Measurements from ENCODE around the gene HPCAL1. TPM values are rescaled to one million over a fixed set of nuclear protein-coding genes. Genes with fewer than 3 reads are reported as not detected.
A peak's percentile ranks its signal among the peaks of the same experiment; 100 is the strongest.

HPCAL1 gene
- total RNA-seq, 3 donors from 2014 or later (not counting 1 experiment from before 2014, with no cell fraction given): 31.1 to 45.2 (median 39.8) TPM

DNA sequence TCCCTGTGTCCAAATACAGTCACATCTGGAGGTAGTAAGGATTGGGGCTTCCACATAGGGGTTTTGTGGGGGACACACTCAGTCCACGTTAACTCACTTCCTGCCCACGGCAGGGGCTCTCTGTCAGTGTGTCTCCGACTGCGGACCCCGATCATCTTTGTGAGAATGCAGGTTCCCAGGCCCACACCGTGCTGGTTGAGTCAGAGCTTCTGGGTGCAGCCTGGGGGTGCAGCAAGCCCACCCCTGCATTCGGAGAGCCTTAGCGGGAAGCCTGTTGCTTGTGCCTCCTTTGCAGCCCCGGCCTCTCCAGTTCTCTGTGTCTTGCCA lies 28.0 kb downstream of the HPCAL1 start:
- Mint-ChIP-seq H3K27me3 (ENCODE audit: low read depth in 2 of 2) (no peaks in the 10 kb centered on the region), H3K36me3 (no peaks in the 10 kb centered on the region), H3K4me1 (peaks cover 68% of the 10 kb centered on the region in 2 donors), H3K9me3 (peaks cover 0 to 2% of the 10 kb centered on the region in 2 donors), H3K27ac (peak overlapping the region; percentile 82 to 87), H3K4me3 (peak overlapping the region; percentile 93)
- Histone ChIP-seq H3K4me3 (ENCODE audit: low read length) (peak overlapping the region; percentile 46), H3K36me3 (ENCODE audit: control insufficient read depth, insufficient read depth, low read length) (no peaks in the 10 kb centered on the region), H3K9me3 (ENCODE audit: control insufficient read depth, insufficient read depth, low read length) (peaks cover 6% of the 10 kb centered on the region), H3K27me3 (ENCODE audit: control insufficient read depth, insufficient read depth, low read length) (no peaks in the 10 kb centered on the region), H3K4me1 (ENCODE audit: control insufficient read depth, insufficient read depth, low read length) (peaks cover 56% of the 10 kb centered on the region), H3K27ac (ENCODE audit: low read length) (peak overlapping the region; percentile 48)
- intact Hi-C loops (cut with micrococcal nuclease): loop anchor here (2.0 kb wide), 2 partner anchors 26 to 78 kb away; no protein-coding TSS in a partner anchor
- WGBS (ENCODE audit: insufficient coverage): 44% methylated on average over 9 of the region's 9 CpGs
- no peak for DNase-seq
- ATAC-seq: no peak
- TF ChIP-seq, protein P1, sequence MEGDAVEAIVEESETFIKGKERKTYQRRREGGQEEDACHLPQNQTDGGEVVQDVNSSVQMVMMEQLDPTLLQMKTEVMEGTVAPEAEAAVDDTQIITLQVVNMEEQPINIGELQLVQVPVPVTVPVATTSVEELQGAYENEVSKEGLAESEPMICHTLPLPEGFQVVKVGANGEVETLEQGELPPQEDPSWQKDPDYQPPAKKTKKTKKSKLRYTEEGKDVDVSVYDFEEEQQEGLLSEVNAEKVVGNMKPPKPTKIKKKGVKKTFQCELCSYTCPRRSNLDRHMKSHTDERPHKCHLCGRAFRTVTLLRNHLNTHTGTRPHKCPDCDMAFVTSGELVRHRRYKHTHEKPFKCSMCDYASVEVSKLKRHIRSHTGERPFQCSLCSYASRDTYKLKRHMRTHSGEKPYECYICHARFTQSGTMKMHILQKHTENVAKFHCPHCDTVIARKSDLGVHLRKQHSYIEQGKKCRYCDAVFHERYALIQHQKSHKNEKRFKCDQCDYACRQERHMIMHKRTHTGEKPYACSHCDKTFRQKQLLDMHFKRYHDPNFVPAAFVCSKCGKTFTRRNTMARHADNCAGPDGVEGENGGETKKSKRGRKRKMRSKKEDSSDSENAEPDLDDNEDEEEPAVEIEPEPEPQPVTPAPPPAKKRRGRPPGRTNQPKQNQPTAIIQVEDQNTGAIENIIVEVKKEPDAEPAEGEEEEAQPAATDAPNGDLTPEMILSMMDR (IDR thresholded peaks at IDR 0.05): no peak

DNA sequence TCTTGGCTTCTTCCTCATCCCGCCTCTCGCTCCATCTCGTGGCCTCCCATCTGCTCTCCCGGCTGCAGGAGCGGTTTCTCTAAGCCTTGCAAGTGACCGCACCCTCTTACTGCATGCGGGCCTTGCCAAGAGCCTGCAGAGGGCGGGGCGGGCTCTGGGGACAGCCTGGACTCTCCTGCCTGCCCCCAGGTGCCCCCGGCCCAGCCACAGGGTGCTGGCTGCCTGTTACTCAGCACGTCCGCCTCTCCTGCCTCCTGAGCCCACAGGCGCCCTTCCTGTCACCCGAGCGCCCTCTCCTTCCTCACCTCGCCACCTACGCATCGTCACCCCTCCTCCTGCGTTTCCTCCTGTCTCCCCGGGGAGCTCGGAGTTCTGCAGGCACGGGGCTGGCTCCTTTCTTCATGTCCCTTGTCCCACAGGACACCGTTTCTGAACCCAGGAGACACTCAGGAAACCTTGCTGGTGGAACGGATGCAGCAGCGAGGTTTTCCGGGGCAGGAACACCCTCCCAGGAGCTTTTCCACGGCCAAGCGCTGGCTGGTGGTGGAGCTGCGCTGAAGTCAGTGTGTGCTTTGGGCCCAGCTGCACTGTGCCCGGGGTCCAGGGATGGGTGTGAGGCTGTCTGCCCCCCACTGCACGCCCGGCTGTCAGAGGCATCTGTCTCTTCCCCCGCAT lies 28.5 kb downstream of the HPCAL1 start:
- 3% methylated on average over 33 of the region's 33 CpGs for WGBS (ENCODE audit: insufficient coverage)
- peak overlapping the region; percentile 48 for H3K27ac ChIP-seq (ENCODE audit: low read length)
- no peaks in the 10 kb centered on the region for H3K36me3 ChIP-seq (ENCODE audit: control insufficient read depth, insufficient read depth, low read length)
- H3K4me1 ChIP-seq (ENCODE audit: control insufficient read depth, insufficient read depth, low read length): peaks cover 54% of the 10 kb centered on the region
- peak overlapping the region; percentile 93 for H3K4me3 Mint-ChIP-seq
- peak overlapping the region; percentile 46 for H3K4me3 ChIP-seq (ENCODE audit: low read length)
- no peaks in the 10 kb centered on the region for H3K27me3 ChIP-seq (ENCODE audit: control insufficient read depth, insufficient read depth, low read length)
- H3K4me1 Mint-ChIP-seq: peaks cover 63 to 66% of the 10 kb centered on the region in 2 donors
- TF ChIP-seq, protein P1 (IDR thresholded peaks at IDR 0.05): no peak
- intact Hi-C loops (cut with micrococcal nuclease): loop anchor here (2.0 kb wide), 2 partner anchors 26 to 78 kb away; no protein-coding TSS in a partner anchor
- H3K27me3 Mint-ChIP-seq (ENCODE audit: low read depth in 2 of 2): no peaks in the 10 kb centered on the region
- no peaks in the 10 kb centered on the region for H3K36me3 Mint-ChIP-seq
- ATAC-seq (peak; percentile 69 to 71 (median 69)), DNase-seq (peak; percentile 42 to 83)
- peaks cover 0 to 3% of the 10 kb centered on the region in 2 donors for H3K9me3 Mint-ChIP-seq
- peaks cover 6% of the 10 kb centered on the region for H3K9me3 ChIP-seq (ENCODE audit: control insufficient read depth, insufficient read depth, low read length)
- H3K27ac Mint-ChIP-seq: peak overlapping the region; percentile 82 to 87

DNA sequence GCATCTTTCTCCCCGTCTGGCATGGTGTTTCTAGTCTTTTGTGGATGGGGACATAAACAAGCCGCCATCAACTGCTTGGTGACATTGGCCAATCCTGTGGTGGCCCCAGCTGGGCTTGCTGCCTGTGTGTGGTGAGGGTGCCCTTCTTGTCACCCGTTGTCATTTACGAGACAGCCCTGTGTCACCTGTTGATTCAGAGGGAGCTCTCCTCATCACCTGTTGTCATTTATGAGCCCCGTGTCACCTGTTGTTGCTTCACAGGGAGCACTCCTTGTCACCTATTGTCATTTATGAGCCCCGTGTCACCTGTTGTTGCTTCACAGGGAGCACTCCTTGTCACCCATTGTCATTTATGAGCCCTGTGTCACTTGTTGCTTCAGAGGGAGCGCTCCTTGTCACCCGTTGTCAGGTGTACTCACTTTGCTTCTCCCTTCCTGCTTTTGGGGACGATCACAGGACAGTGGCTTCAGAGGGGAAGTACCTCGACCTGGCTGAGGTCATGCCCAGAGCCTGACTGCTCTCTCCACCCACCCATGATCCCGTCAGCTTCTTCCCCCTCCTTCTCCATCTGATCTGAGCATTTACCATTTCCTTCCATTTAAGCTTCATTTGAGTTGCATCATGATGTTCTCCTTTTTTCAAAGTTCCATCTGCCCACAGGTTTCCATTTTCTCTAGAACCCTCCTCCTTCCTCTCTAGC lies 29.1 kb downstream of the HPCAL1 start:
- Mint-ChIP-seq H3K4me1 (peaks cover 59 to 66% of the 10 kb centered on the region in 2 donors), H3K27ac (peak overlapping the region; percentile 82 to 87), H3K36me3 (no peaks in the 10 kb centered on the region), H3K9me3 (peaks cover 0 to 3% of the 10 kb centered on the region in 2 donors), H3K4me3 (peak overlapping the region; percentile 93), H3K27me3 (ENCODE audit: low read depth in 2 of 2) (no peaks in the 10 kb centered on the region)
- DNase-seq: peak; percentile 22 to 68
- peak; percentile 45 to 82 (median 52) for ATAC-seq
- Histone ChIP-seq H3K27me3 (ENCODE audit: control insufficient read depth, insufficient read depth, low read length) (no peaks in the 10 kb centered on the region), H3K27ac (ENCODE audit: low read length) (peak overlapping the region; percentile 54), H3K4me1 (ENCODE audit: control insufficient read depth, insufficient read depth, low read length) (peaks cover 54% of the 10 kb centered on the region), H3K4me3 (ENCODE audit: low read length) (peak overlapping the region; percentile 46), H3K9me3 (ENCODE audit: control insufficient read depth, insufficient read depth, low read length) (peaks cover 6% of the 10 kb centered on the region), H3K36me3 (ENCODE audit: control insufficient read depth, insufficient read depth, low read length) (no peaks in the 10 kb centered on the region)
- WGBS (ENCODE audit: insufficient coverage): 17% methylated on average over 11 of the region's 11 CpGs
- intact Hi-C loops (cut with micrococcal nuclease): loop anchor here (2.0 kb wide), 2 partner anchors 27 to 77 kb away; no protein-coding TSS in a partner anchor
- TF ChIP-seq, protein P1 (IDR thresholded peaks at IDR 0.05): no peak
